SU-DHL-6 (cell line): ENCODE data around the gene RBM33.

Experiments used
- EZH2phosphoT487 ChIP-seq: fragments of 200-600 bp; sonication (generic), shearing (Covaris generic); conservative IDR thresholded peaks from 2 replicates; pipeline ENCODE4 v1.6.1; 2018; ENCODE audit warnings: mild to moderate bottlenecking, antibody characterized with exemption, low read length, moderate library complexity, mixed read lengths
- TF ChIP-seq, protein P1 (sequence below): fragments of 200-600 bp; sonication (generic); IDR thresholded peaks from one replicate; pipeline ENCODE4 v1.5.1; 2017; ENCODE audit warnings: antibody characterized with exemption, mild to moderate bottlenecking, low read length, moderate library complexity; ENCODE audit not compliant: insufficient read depth, poor library complexity, severe bottlenecking

DNA sequence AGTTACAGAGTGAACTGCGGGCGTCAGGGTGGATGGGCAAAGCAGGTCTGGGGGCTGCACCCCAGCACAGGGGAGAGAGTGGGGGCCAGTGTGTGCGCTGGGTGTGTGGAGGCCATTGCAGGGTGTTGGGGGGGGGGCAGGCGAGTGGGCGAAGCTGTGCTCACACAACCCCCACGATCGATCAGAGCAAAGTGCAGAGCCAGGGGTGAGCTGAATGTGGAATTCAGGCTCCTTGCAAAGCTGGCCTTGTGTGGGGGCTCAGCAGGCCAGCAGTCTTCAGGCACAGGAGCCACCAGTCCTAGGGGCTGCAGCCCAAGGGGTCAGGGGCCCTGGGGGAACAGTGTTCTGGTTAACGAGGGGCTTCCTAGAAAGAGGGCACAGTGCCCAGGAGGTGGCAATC is 168.7 kb downstream of the RBM33 start:
- TF ChIP-seq, protein P1, sequence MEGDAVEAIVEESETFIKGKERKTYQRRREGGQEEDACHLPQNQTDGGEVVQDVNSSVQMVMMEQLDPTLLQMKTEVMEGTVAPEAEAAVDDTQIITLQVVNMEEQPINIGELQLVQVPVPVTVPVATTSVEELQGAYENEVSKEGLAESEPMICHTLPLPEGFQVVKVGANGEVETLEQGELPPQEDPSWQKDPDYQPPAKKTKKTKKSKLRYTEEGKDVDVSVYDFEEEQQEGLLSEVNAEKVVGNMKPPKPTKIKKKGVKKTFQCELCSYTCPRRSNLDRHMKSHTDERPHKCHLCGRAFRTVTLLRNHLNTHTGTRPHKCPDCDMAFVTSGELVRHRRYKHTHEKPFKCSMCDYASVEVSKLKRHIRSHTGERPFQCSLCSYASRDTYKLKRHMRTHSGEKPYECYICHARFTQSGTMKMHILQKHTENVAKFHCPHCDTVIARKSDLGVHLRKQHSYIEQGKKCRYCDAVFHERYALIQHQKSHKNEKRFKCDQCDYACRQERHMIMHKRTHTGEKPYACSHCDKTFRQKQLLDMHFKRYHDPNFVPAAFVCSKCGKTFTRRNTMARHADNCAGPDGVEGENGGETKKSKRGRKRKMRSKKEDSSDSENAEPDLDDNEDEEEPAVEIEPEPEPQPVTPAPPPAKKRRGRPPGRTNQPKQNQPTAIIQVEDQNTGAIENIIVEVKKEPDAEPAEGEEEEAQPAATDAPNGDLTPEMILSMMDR = no peak
- TF ChIP-seq EZH2phosphoT487 = no peak
